HepG2 (cell line): ENCODE measurements around the gene MRPS7. TPM values are rescaled to one million over a fixed set of nuclear protein-coding genes. Genes with fewer than 3 reads are reported as not detected.

Experiments used
- ATAC-seq: fragments of 200-7000 bp; cut with Tn5 transposase; 3 replicates; pipeline ENCODE4 v1.9.1; 2020; ENCODE audit warnings: mild to moderate bottlenecking, moderate library complexity
- BruUV-seq: library from RNA; stranded (reverse); fragments of 400-500 nt; replicated peaks from 2 replicates; lab custom pipeline; 2021; lab: Mats Ljungman, UMichigan
- CTCF ChIA-PET: fragments of 300-600 bp; formaldehyde crosslinking; extraction: SDS; loops from one replicate; lab custom pipeline; 2021; ENCODE audit warnings: low total read pairs, inconsistent platforms, low intra/inter-chr PET ratio; lab: Yijun Ruan, JAX
- POLR2A ChIA-PET: fragments of 350-600 bp; sonication (Branson Sonifier 250); formaldehyde crosslinking; loops from one replicate; lab custom pipeline; 2020; ENCODE audit warnings: antibody characterized with exemption, inconsistent platforms; lab: Yijun Ruan, JAX
- DNase-seq: peaks from one replicate; pipeline ENCODE4 v3.0.0-alpha.2; 2015; ENCODE audit warnings: low spot score
- FAIRE-seq: peaks from 3 replicates; lab custom pipeline; 2011; peaks lifted over from hg19 to GRCh38; lab: Jason Lieb, UNC
- H2AFZ ChIP-seq: one replicate; pipeline ENCODE4 v1.6.1; 2011; ENCODE audit warnings: low read length, inconsistent platforms
- H3K27ac ChIP-seq: fragments of 300-600 bp; 3 replicates; pipeline ENCODE4 v1.8.0; 2011; ENCODE audit warnings: mixed run types, mild to moderate bottlenecking, mixed read lengths, low read length, inconsistent platforms; ENCODE audit not compliant: insufficient read depth; ENCODE audit errors: extremely low read length
- H3K27me3 ChIP-seq, 2 experiments: fragments of 200-600 bp in 1 of 2; 2 replicates in 1 of 2; 3 replicates in 1 of 2; pipeline versions ENCODE4 v1.6.0 to v1.8.0; 2011; ENCODE audit warnings: low read length in 2 of 2, mild to moderate bottlenecking in 2 of 2, moderate library complexity in 2 of 2, inconsistent platforms in 1 of 2; ENCODE audit not compliant: insufficient read depth in 2 of 2, control insufficient read depth in 1 of 2
- H3K36me3 ChIP-seq, 2 experiments: fragments of 200-600 bp in 1 of 2; replicated peaks in 1 of 2; 2 replicates in 1 of 2; 3 replicates in 1 of 2; pipeline versions ENCODE4 v1.5.1 to v1.8.0; 2011; ENCODE audit warnings: low read length in 2 of 2, inconsistent platforms in 1 of 2; ENCODE audit not compliant: insufficient read depth in 2 of 2, control insufficient read depth in 1 of 2
- H3K4me1 ChIP-seq: 2 replicates; pipeline ENCODE4 v1.5.1; 2012; ENCODE audit warnings: low read length, inconsistent platforms; ENCODE audit not compliant: insufficient read depth
- H3K4me2 ChIP-seq: 2 replicates; pipeline ENCODE4 v1.6.0; 2011; ENCODE audit warnings: low read depth, low read length, inconsistent platforms
- H3K4me3 ChIP-seq, 3 experiments: fragments of 200-600 bp in 1 of 3; sonication (generic), shearing (Covaris generic) in 1 of 3; replicated peaks in 1 of 3; 2 replicates each; pipeline ENCODE4 v1.5.1; 2011 to 2016; ENCODE audit warnings: low read length in 3 of 3, inconsistent platforms in 2 of 3, low read depth in 2 of 3, mild to moderate bottlenecking in 2 of 3, control low read depth in 1 of 3, mixed read lengths in 1 of 3; ENCODE audit not compliant: insufficient read depth in 1 of 3
- H3K79me2 ChIP-seq: one replicate; pipeline ENCODE4 v1.6.1; 2011; ENCODE audit warnings: low read length, inconsistent platforms; ENCODE audit not compliant: insufficient read depth
- H3K9ac ChIP-seq: 2 replicates; pipeline ENCODE4 v1.6.0; 2011; ENCODE audit warnings: mild to moderate bottlenecking, low read depth, low read length, inconsistent platforms; ENCODE audit not compliant: insufficient read depth
- H3K9me3 ChIP-seq: 2 replicates; pipeline ENCODE4 v1.5.1; 2012; ENCODE audit warnings: mild to moderate bottlenecking, low read length
- H4K20me1 ChIP-seq: 2 replicates; pipeline ENCODE4 v1.6.0; 2011; ENCODE audit warnings: inconsistent platforms, mild to moderate bottlenecking, low read length, moderate library complexity; ENCODE audit not compliant: insufficient read depth
- CREM ChIP-seq, 2 experiments: sonication (generic) in 1 of 2; formaldehyde crosslinking in 1 of 2; IDR thresholded peaks; 2 replicates each; pipeline versions ENCODE4 v1.4.0 to v1.6.1; 2016 to 2020; ENCODE audit warnings: antibody characterized with exemption in 1 of 2, mild to moderate bottlenecking in 1 of 2, missing genetic modification reagents in 1 of 2
- HNF4A ChIP-seq: sonication (generic); formaldehyde crosslinking; IDR thresholded peaks from 2 replicates; pipeline ENCODE4 v1.4.0; 2020; ENCODE audit warnings: missing genetic modification reagents
- MBD4 ChIP-seq: IDR thresholded peaks from 2 replicates; pipeline ENCODE4 v1.6.1; 2012; ENCODE audit warnings: low read length, inconsistent platforms, borderline replicate concordance
- ZBTB8A ChIP-seq: sonication (generic); formaldehyde crosslinking; IDR thresholded peaks from 2 replicates; pipeline ENCODE4 v1.4.0; 2020; ENCODE audit warnings: mild to moderate bottlenecking, low read depth, missing genetic modification reagents, borderline replicate concordance
- ZNF143 ChIP-seq: sonication (generic); formaldehyde crosslinking; IDR thresholded peaks from 2 replicates; pipeline ENCODE4 v1.4.0; 2020; ENCODE audit warnings: missing genetic modification reagents
- ZNF737 ChIP-seq: sonication (generic); formaldehyde crosslinking; IDR thresholded peaks from 2 replicates; pipeline ENCODE4 v1.5.0; 2020; ENCODE audit warnings: missing genetic modification reagents, mild to moderate bottlenecking, borderline replicate concordance
- ZSCAN12 ChIP-seq: sonication (generic); formaldehyde crosslinking; IDR thresholded peaks from 2 replicates; pipeline ENCODE4 v1.9.0; 2021; ENCODE audit warnings: mild to moderate bottlenecking, missing genetic modification reagents
- WGBS: methylation state at CpG from one replicate; pipeline ENCODE4 v1.1.6; 2017; ENCODE audit warnings: low lambda C conversion rate; 5-methylcytosine and 5-hydroxymethylcytosine counted together
- in situ Hi-C: cut with HindIII; loops from 2 replicates; pipeline ENCODE4 v1.10.0; 2017; ENCODE audit warnings: low pct_unique_long_range_greater_than_20kb; ENCODE audit not compliant: extremely low pct_ligation_motif_present
- intact Hi-C: fragments of 100-400 bp; cut with micrococcal nuclease; formaldehyde crosslinking; loops from one replicate; pipeline ENCODE4 v1.10.0; 2022; ENCODE audit not compliant: unreplicated experiment
- polyA plus RNA-seq, 8 experiments: library from polyadenylated mRNA; depleted of rRNA in 3 of 8; stranded (reverse) in 7 of 8; unstranded in 1 of 8; fragments of >200 nt; fragmentation: Illumina TruSeq in 4 of 8; extraction: Trizol in 4 of 8; gene quantifications; 2 replicates each; pipeline versions ENCODE4 v1.2.1 to v1.2.3, GENCODE V29; 2011 to 2016; ENCODE audit warnings: low read depth in 4 of 8, missing spikeins in 1 of 8, mixed read lengths in 1 of 8; ENCODE audit not compliant: insufficient read depth in 1 of 8
- total RNA-seq, 5 experiments: library from RNA; depleted of rRNA; stranded (reverse); fragments of >200 nt; fragmentation: Illumina TruSeq; extraction: Trizol; gene quantifications; 2 replicates each; pipeline ENCODE4 v1.2.3, GENCODE V29; 2016; ENCODE audit warnings: low read depth in 1 of 5
- TF ChIP-seq, protein P1 (sequence below): sonication (generic); formaldehyde crosslinking; IDR thresholded peaks from 2 replicates; pipeline ENCODE4 v1.4.0; 2020; ENCODE audit warnings: missing genetic modification reagents, borderline replicate concordance
- TF ChIP-seq, protein P2 (sequence below): sonication (generic); formaldehyde crosslinking; IDR thresholded peaks from 2 replicates; pipeline ENCODE4 v1.5.1; 2020; ENCODE audit warnings: mild to moderate bottlenecking, missing genetic modification reagents, borderline replicate concordance
- TF ChIP-seq, protein P3 (sequence below): sonication (generic); formaldehyde crosslinking; IDR thresholded peaks from 2 replicates; pipeline ENCODE4 v1.4.0; 2020; ENCODE audit warnings: mild to moderate bottlenecking, missing genetic modification reagents, borderline replicate concordance
- TF ChIP-seq, protein P4 (sequence below): sonication (generic); formaldehyde crosslinking; conservative IDR thresholded peaks from 2 replicates; pipeline ENCODE4 v1.4.0; 2020; ENCODE audit warnings: missing genetic modification reagents

The MRPS7 gene
- total and polyA plus RNA-seq, 2 of the 13 experiments (the other 11 are each of a cell fraction or from before 2014, with no cell fraction given) = 97.0 to 162 TPM

DNA sequence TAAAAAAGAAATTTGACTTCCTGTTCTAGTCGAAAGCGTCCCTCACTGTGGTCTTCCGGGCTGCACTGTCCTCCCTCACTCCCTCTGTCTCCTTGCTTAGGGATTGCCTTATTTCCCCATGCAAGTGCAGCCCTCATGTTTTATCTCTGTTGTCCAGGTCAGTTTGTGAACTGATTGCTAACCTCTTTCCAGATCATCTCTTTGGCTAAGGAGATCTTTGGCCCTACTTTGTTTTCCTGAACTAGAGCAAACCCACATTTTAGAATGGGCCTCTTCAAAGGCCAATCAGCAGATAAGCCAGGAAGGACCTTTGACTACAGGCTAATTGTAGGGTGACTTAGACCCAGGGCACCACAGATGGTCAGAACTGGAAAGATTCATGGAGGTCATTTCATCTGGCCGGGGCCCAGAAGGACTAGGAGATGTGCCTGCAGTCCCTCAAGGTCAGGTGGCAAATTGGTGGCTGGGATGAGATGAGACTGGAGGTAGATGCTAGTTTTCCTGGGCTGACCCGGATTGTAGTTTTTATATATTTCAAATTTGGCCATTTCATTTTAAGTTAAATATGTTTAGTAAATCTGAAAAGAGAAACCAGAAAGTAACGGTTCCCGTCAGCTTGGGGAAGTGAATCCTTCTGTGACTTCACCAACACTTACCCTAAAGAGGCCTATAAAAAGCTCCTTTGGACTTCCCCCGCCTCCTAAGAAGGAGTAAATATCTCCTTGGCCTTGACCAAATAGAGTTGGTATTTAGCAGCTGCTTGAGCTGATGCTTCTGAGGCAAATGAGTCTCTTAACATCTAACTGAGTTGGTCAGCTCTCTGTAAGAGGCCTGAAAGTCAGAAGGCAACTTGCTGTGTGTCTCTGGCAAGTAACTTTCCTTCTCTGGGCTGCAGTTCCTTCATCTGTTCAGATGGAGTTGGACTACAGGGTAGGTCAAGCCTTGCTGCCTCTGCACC, 33.8 kb downstream of the MRPS7 start:
- Histone ChIP-seq H3K4me3 (peak overlapping the region; percentile 43 to 58 (median 46)), H4K20me1 (no peaks in the 10 kb centered on the region), H3K36me3 (no peaks in the 10 kb centered on the region), H3K79me2 (no peaks in the 10 kb centered on the region), H3K27me3 (no peaks in the 10 kb centered on the region), H3K9me3 (no peaks in the 10 kb centered on the region), H2AFZ (peak overlapping the region; percentile 43), H3K4me1 (peaks cover 60% of the 10 kb centered on the region), H3K27ac (peak overlapping the region; percentile 85), H3K9ac (peak overlapping the region; percentile 62), H3K4me2 (peak overlapping the region; percentile 84)
- 13% methylated on average over 8 of the region's 8 CpGs for whole genome bisulfite sequencing
- BruUV-seq = TSS peak; percentile 92
- intact Hi-C loops (loop anchor here (1.0 kb wide), 1 partner anchor 14 kb away; no protein-coding TSS in a partner anchor), in situ Hi-C loops (no loop called here)
- ATAC-seq = peak; percentile 93
- DNase-seq = peak; percentile 98
- CTCF ChIA-PET = interaction anchor here (0.8 kb wide), 1 partner anchor 109 kb away, joined by 3 read pairs; no protein-coding TSS in a partner anchor
- FAIRE-seq = peak; percentile 96
- POLR2A ChIA-PET = interaction anchor here (1.3 to 4.8 kb wide), 4 partner anchors 9 to 98 kb away, joined by 4 to 33 read pairs (median 7); partner anchors contain the start of gene MIF4GD
- peak; percentile 90; the same call in 1 of the 2 replicates for TF ChIP-seq CREM (IDR thresholded peaks at IDR 0.05)
- TF ChIP-seq CREM (CRISPR knock-in tag; IDR thresholded peaks at IDR 0.05) = no peak
- TF ChIP-seq, protein P1, sequence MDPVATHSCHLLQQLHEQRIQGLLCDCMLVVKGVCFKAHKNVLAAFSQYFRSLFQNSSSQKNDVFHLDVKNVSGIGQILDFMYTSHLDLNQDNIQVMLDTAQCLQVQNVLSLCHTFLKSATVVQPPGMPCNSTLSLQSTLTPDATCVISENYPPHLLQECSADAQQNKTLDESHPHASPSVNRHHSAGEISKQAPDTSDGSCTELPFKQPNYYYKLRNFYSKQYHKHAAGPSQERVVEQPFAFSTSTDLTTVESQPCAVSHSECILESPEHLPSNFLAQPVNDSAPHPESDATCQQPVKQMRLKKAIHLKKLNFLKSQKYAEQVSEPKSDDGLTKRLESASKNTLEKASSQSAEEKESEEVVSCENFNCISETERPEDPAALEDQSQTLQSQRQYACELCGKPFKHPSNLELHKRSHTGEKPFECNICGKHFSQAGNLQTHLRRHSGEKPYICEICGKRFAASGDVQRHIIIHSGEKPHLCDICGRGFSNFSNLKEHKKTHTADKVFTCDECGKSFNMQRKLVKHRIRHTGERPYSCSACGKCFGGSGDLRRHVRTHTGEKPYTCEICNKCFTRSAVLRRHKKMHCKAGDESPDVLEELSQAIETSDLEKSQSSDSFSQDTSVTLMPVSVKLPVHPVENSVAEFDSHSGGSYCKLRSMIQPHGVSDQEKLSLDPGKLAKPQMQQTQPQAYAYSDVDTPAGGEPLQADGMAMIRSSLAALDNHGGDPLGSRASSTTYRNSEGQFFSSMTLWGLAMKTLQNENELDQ (CRISPR knock-in tag) = no peak
- no peak for TF ChIP-seq MBD4
- peak; percentile 98 for TF ChIP-seq HNF4A
- TF ChIP-seq ZSCAN12 (CRISPR knock-in tag) = no peak
- TF ChIP-seq, protein P2, sequence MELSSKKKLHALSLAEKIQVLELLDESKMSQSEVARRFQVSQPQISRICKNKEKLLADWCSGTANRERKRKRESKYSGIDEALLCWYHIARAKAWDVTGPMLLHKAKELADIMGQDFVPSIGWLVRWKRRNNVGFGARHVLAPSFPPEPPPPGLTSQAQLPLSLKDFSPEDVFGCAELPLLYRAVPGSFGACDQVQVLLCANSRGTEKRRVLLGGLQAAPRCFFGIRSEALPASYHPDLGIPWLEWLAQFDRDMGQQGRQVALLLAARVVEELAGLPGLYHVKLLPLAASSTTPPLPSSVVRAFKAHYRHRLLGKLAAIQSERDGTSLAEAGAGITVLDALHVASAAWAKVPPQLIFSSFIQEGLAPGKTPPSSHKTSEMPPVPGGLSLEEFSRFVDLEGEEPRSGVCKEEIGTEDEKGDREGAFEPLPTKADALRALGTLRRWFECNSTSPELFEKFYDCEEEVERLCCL (CRISPR knock-in tag) = no peak
- 0 out of 2 replicates have a peak, but pooled peaks have one; percentile 52 for TF ChIP-seq ZNF143 (CRISPR knock-in tag)
- 0 out of 2 replicates have a peak, but pooled peaks have one; percentile 67 for TF ChIP-seq ZBTB8A (CRISPR knock-in tag)
- no peak for TF ChIP-seq ZNF737 (CRISPR knock-in tag)
- TF ChIP-seq, protein P3, sequence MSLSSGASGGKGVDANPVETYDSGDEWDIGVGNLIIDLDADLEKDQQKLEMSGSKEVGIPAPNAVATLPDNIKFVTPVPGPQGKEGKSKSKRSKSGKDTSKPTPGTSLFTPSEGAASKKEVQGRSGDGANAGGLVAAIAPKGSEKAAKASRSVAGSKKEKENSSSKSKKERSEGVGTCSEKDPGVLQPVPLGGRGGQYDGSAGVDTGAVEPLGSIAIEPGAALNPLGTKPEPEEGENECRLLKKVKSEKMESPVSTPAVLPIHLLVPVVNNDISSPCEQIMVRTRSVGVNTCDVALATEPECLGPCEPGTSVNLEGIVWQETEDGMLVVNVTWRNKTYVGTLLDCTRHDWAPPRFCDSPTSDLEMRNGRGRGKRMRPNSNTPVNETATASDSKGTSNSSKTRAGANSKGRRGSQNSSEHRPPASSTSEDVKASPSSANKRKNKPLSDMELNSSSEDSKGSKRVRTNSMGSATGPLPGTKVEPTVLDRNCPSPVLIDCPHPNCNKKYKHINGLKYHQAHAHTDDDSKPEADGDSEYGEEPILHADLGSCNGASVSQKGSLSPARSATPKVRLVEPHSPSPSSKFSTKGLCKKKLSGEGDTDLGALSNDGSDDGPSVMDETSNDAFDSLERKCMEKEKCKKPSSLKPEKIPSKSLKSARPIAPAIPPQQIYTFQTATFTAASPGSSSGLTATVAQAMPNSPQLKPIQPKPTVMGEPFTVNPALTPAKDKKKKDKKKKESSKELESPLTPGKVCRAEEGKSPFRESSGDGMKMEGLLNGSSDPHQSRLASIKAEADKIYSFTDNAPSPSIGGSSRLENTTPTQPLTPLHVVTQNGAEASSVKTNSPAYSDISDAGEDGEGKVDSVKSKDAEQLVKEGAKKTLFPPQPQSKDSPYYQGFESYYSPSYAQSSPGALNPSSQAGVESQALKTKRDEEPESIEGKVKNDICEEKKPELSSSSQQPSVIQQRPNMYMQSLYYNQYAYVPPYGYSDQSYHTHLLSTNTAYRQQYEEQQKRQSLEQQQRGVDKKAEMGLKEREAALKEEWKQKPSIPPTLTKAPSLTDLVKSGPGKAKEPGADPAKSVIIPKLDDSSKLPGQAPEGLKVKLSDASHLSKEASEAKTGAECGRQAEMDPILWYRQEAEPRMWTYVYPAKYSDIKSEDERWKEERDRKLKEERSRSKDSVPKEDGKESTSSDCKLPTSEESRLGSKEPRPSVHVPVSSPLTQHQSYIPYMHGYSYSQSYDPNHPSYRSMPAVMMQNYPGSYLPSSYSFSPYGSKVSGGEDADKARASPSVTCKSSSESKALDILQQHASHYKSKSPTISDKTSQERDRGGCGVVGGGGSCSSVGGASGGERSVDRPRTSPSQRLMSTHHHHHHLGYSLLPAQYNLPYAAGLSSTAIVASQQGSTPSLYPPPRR = peak; percentile 97
- TF ChIP-seq, protein P4, sequence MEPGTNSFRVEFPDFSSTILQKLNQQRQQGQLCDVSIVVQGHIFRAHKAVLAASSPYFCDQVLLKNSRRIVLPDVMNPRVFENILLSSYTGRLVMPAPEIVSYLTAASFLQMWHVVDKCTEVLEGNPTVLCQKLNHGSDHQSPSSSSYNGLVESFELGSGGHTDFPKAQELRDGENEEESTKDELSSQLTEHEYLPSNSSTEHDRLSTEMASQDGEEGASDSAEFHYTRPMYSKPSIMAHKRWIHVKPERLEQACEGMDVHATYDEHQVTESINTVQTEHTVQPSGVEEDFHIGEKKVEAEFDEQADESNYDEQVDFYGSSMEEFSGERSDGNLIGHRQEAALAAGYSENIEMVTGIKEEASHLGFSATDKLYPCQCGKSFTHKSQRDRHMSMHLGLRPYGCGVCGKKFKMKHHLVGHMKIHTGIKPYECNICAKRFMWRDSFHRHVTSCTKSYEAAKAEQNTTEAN (CRISPR knock-in tag) = peak; percentile 63; the same call in 1 of the 2 replicates
